ENCODE results near the gene MYO1E.
A peak's percentile ranks its signal among the peaks of the same experiment; 100 is the strongest.

MYO1E gene

GRCh38 chr15:59385171-59385570 is 12.5 kb upstream of the MYO1E start:
- DNase-seq, result no peak

GRCh38 chr15:59384507-59384906 is 11.8 kb upstream of the MYO1E start:
- DNase-seq, result no peak

GRCh38 chr15:59380902-59381610 is 8.4 kb upstream of the MYO1E start:
- DNase-seq, result no peak

GRCh38 chr15:59379531-59379930 is 6.9 kb upstream of the MYO1E start:
- no peak for DNase-seq

- no peak for DNase-seq
Measured at GRCh38 chr15:59378855-59379254, 6.2 kb upstream of the MYO1E start.

- no peak for DNase-seq
Measured at GRCh38 chr15:59377924-59378323, 5.3 kb upstream of the MYO1E start.

GRCh38 chr15:59376733-59377132 is 4.1 kb upstream of the MYO1E start:
- DNase-seq, result no peak

GRCh38 chr15:59373215-59373614 is 544 bp upstream of the MYO1E start:
- no peak for DNase-seq

- DNase-seq, result peak; percentile 38
Measured at GRCh38 chr15:59371458-59372351, 966 bp downstream of the MYO1E start.

GRCh38 chr15:59369597-59369996 is 3.1 kb downstream of the MYO1E start:
- no peak for DNase-seq

- no peak for DNase-seq
Measured at GRCh38 chr15:59367022-59367451, 5.6 kb downstream of the MYO1E start.

- no peak for DNase-seq
Measured at GRCh38 chr15:59366333-59367021, 6.2 kb downstream of the MYO1E start.

GRCh38 chr15:59364248-59364647 is 8.4 kb downstream of the MYO1E start:
- no peak for DNase-seq

GRCh38 chr15:59362331-59362730 is 10.3 kb downstream of the MYO1E start:
- DNase-seq, result no peak

- DNase-seq, result no peak
Measured at GRCh38 chr15:59360896-59361295, 11.8 kb downstream of the MYO1E start.

- DNase-seq, result no peak
Measured at GRCh38 chr15:59360305-59360704, 12.4 kb downstream of the MYO1E start.

- DNase-seq, result no peak
Measured at GRCh38 chr15:59355730-59356129, 16.9 kb downstream of the MYO1E start.

GRCh38 chr15:59354417-59355031 is 18.1 kb downstream of the MYO1E start:
- DNase-seq, result no peak

- DNase-seq, result no peak
Measured at GRCh38 chr15:59353994-59354416, 18.7 kb downstream of the MYO1E start.

GRCh38 chr15:59352683-59353082 is 20.0 kb downstream of the MYO1E start:
- DNase-seq, result no peak

- DNase-seq, result no peak
Measured at GRCh38 chr15:59352189-59352588, 20.5 kb downstream of the MYO1E start.

GRCh38 chr15:59350421-59350732 is 22.3 kb downstream of the MYO1E start:
- no peak for DNase-seq
